Amygdala (tissue), 56 donors: ENCODE results near the gene S1PR4.
"Not testable (repeated sequence)": the region's sequence is repeated elsewhere in the genome, so short reads cannot be mapped to it uniquely, and the experiment has no call there.

Experiments used
- DNase-seq, 56 donors: peaks; one replicate each; lab custom pipeline; 2025; lab: John Stamatoyannopoulos, UW

The S1PR4 gene

DNA sequence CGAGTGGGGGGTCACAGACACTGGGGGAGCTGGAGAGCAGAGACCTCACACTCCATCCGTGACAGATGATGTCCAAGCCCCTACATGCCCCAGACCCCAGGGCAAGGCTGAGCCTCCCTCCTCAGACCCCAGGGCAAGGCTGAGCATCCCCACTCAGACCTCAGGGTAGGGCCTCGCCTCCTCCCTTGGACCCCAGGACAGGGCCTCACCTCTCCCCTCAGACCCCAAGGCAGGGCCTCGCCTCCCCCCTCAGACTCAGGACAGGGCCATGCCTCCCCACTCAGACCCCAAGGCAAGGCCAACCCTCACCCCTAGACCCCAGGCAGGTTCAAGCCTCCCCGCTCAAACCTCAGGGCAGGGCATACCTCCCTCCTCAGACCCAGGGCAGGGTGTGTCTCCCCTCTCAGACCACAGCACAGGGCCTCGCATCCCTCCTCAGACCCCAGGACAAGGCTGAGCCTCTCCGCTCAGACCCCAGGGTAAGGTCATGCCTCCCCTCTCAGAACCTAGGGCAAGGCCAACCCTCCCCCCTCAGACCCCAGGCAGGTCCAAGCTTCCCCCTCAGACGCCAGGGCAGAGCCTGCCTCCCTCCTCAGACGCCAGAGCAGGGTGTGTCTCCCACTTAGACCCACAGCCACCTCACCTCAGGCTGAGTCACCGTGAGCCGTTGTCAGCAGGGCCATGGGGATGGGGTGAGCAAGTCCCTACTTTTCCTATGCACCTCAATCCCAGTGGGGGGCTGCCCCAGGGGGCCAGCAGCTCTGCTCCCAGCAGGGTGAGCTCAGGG lies 1.7 kb upstream of the S1PR4 start:
- no peak for DNase-seq

DNA sequence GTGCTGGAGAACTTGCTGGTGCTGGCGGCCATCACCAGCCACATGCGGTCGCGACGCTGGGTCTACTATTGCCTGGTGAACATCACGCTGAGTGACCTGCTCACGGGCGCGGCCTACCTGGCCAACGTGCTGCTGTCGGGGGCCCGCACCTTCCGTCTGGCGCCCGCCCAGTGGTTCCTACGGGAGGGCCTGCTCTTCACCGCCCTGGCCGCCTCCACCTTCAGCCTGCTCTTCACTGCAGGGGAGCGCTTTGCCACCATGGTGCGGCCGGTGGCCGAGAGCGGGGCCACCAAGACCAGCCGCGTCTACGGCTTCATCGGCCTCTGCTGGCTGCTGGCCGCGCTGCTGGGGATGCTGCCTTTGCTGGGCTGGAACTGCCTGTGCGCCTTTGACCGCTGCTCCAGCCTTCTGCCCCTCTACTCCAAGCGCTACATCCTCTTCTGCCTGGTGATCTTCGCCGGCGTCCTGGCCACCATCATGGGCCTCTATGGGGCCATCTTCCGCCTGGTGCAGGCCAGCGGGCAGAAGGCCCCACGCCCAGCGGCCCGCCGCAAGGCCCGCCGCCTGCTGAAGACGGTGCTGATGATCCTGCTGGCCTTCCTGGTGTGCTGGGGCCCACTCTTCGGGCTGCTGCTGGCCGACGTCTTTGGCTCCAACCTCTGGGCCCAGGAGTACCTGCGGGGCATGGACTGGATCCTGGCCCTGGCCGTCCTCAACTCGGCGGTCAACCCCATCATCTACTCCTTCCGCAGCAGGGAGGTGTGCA lies 587 bp downstream of the S1PR4 start:
- no peak for DNase-seq

DNA sequence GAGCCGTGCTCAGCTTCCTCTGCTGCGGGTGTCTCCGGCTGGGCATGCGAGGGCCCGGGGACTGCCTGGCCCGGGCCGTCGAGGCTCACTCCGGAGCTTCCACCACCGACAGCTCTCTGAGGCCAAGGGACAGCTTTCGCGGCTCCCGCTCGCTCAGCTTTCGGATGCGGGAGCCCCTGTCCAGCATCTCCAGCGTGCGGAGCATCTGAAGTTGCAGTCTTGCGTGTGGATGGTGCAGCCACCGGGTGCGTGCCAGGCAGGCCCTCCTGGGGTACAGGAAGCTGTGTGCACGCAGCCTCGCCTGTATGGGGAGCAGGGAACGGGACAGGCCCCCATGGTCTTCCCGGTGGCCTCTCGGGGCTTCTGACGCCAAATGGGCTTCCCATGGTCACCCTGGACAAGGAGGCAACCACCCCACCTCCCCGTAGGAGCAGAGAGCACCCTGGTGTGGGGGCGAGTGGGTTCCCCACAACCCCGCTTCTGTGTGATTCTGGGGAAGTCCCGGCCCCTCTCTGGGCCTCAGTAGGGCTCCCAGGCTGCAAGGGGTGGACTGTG lies 1.2 kb downstream of the S1PR4 start:
- no peak for DNase-seq

DNA sequence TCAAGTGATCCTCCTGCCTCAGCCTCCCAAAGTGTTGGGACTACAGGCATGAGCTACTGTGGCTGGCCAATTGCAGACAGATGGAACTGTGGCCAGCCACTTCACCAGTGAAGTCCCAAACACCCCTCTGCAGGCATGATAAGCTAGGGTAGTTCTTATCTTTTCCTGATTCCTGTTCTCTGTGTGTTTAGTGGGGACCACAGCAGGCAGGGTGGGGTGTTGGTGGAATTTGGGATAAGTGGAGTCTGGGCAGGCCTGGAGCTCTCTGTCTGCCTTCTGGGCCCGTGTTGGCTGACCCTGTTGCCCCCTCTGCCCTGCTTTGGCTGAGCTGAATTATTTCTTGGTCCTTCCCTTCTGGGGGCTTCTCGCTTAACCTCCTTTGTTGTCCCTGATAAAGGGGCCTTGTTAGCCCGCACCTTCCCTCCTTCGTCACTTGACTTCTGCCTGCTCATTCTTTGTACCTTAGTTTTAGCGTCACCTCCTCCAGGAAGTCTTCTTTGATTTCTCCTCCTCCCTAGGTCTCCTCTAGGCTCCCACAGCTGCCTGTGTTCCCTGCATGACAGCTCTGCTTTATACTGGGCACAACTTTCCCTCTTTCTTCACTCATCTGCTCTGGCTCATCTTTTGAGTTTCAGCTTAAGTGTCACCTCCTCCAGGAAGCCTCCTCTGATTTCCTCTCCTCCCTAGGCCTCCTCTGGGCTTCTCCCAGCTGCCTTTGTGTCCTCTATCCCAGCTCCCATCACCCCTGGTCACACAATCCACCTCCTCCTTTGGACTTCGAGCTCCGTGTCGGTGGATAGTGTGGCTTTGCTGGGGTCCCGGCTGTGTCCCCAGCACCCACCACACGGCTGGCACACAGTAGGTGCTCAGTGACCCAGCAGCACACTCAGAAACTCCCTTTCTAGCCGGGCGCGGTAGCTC lies 5.4 kb downstream of the S1PR4 start:
- no peak for DNase-seq

DNA sequence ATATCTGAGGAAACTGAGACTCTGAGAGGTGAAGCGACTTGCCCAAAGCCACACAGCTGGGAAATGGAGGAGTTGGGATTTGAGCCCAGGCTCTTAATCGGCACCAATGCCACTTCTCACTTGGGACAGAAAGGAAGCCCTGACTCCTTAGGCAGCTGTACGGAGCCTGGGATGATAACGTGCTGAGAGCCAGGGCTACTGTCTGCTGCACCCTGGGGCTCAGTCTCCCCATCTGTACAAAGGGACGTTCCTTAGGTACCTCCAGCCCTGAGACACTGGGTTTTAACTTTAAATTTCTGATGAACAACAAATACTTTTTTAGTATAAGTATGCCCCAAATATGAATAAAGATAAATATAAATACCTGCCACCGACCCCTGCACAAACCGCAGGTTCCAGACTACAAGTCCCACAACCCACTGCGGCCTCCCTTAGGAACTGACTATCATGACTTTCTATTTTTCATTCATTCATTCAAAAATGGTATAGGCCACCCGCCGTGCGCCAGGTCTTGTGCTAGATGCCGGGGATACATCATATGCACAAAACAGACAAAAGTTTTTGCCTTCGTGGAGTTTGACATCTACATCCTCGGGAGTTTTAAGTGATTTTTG lies 6.4 kb downstream of the S1PR4 start:
- DNase-seq = peak in 36 of 56 donors; percentile 57 to 94 (median 80)

DNA sequence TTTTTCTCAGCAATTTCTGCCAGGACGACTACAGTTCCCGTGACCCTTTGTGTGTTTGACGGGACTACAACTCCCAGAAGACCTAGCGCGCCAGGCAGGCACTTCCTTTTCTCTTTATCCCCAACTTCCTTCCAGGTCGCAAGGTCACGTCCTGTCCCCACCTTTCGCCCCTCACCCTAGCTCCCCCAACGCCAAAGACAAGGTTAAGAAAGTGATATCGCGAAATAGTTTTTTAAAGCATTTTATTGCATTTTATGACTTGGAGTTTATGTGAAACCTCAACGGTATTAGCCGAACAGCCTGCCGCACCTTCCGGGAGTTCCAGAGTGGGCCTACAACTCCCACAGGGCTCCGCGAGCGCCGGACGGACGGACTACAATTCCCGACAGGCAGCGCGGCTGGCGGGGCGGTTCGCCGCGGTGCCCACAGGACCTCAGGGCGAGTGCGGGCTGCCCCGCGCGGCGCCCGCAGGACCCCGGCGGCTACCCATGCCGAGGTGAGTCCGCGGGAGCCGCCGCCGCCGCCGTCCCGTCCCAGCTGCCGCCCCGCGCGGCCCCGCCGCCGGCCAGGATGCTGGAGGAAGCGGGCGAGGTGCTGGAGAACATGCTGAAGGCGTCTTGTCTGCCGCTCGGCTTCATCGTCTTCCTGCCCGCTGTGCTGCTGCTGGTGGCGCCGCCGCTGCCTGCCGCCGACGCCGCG lies 7.0 kb downstream of the S1PR4 start, which contains the start of gene NCLN:
Gene NCLN, plus strand, starts transcription at position 470 of the 699 bp plus-strand sequence. Its CDS starts 101 bp downstream, at position 571.
- peak; percentile 76 to 99 (median 95) for DNase-seq

DNA sequence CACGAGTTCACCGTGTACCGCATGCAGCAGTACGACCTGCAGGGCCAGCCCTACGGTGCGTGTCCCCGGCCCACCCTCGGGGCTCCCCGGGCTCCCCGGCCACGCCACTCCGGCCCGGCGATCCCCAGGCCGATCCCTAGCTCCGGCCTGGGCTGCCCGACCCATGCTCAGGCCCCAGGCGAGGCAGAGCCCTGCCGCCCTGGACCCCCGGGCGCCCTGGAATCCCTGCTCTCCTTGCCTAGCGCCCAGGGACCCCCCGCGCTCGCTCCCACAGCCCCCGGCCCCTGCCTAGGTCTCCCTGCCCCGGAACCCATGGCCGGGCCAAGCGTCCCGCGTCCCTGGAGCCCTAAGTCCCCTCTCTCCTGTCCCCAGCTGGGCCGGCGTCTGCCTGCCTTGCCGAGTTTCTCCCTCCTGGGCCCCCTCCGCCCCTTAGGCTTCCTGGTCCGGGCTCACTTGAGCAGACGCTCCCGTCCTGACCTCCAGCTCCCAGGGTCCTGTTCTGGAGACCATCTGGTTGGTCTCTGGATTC lies 7.7 kb downstream of the S1PR4 start:
- no peak for DNase-seq

DNA sequence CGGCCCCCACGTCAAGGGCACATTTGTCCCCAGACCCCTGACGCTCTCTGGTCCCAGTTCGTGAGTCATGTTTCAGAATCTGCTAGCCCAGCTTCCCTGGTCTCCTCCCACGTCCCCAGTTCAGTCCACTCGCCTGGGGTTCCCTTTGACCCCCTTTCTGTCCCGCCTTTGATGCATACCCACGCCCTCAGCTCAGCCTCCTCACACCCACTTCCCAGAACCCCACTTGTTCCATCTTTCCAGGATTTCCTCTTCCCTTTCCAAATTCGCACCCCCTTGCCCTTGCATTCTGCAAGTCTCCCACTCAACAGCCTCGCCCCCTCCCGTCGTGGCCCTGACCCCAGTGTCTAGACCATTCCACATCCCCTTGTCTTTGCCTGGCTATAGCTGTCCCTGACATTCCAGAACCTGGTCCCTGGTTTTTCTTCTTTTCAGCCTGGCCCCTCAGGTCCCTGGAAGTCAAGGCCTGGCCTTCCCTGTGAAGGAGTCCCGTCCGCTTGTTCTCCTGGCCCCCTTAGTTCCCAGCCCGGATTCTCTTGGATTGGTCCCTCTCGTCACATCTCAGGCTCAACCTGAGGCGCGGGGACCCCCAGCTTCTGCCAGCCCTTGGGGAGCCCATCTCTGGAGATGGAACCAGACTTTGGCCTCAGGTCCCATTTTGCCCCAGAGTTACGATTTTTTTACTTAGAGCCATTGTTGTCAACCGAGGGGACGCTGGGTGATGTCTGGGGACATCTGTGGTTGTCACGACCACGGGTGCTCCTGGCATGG lies 8.5 kb downstream of the S1PR4 start:
- no peak for DNase-seq

DNA sequence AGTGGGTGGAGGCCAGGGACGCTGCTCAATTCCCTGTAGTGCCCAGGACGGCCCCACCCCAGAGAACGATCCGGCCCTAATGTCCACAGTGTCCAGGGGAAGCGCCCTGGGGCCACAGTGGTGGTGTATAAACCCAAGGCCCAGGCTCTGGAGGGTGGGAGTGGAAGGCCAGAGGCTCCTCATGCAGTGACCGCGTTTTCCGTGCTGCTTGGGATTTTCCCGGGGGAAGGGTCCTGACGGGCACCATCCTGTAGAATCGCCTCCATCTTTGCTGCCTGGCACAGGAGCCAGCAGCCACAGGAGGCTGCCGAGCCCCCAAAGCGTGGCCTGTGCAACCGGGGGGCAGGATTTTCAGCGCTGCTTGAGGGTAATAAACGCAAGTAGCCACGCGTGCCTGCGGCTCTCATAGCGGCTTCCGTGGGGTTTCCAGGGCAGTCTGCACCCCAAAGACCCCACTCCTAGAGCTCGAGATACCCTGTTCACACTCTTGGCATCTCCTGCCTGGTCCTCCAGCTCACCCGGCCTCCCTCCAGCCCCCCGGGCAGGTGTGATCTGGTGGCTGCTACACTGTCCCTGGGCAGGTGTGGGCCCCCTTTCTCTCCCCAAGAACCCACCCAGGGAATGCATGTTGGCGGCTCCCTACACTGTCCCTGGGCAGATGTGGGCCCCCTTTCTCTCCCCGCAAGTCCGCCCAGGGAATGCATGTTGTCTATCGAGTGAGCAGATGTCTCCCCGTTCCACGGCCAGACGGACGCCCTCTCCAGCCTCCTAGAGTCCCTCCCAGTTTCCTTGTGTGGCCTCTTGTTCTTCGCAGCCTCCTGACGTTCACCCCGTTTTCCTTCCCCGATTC lies 9.3 kb downstream of the S1PR4 start:
- no peak for DNase-seq

DNA sequence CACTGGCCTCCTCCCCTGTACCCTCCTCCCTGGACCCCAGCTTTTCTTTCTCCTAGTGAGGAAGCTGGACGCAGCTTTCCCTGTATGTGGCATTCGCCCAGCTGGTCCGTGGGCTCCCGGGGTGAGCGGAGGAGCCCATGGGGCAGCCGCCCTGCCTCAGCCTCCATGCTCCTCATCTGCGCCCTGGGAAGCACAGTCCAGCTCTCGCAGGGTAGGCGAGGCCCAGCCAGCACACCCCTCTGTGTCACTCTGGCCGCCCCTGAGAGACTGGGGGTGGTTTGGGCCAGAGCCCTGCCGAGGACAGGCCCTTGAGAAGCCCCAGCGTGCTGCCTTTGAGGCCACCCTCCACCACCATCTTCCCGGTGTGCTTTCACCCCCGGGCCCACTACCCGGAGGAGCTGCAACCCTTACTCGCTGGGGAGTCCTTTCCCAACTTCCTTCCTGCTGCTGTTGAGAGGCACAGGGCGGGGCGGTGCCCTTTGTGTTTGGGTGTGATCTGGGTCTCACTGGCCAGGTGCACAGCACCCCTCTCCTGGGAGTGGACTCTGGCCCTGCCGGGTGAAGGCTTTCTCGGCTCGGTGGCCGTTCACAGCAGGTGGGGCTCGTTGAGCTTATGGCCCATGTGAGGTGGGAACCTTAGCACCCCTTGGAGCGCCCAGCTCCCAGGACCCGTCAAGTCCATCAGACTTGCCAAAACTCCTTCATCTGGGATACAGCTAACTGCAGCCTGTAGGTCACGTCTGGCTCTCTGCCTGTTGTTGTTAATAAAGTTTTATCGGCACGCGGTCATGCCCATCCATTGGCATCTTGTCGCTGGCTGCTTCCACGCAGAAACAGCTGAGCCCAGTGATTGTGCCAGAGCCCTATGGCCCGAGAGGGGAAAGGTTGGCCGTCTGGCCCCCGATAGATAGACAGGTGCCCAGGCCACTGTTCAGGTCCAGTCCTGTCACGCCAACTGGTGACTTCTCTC lies 10.3 kb downstream of the S1PR4 start:
- DNase-seq = no peak

DNA sequence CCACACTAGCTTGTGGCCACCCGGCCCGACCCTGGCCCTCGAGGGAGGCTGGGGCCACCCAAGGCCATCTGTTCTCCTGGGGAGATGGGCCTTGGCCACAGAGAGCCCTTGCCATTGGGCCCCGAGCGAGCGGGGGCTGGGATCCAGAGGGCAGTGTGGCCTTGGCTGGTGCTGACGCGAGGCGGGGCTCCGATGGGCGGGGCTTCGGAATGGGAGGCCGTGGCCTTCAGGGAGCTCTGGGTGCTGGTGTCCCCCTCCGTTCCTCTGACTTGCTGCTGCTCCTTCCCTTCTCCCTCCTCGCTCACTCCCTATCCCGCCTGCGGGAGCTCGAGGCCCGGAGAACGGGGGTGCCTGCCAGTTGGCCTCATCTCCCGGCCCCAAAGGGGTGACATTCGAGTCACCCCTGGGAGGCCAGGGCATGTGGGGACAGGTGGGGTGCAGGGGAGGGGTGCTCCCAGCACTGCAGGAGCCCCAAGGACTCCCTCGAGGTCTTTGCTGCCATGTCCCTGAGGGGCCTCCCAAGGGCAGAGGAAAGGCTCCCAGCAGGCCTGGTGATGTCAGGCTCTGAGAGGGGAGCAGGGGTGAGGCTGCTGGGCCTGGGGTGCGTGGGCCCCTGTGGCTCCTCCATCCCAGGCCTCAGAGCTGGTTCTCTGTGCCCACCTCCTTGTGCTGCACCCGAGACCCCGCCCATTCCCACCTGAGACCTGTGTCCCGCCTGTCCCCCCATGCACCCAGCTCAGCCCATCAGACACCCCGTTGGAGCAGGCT lies 11.3 kb downstream of the S1PR4 start:
- DNase-seq = no peak

DNA sequence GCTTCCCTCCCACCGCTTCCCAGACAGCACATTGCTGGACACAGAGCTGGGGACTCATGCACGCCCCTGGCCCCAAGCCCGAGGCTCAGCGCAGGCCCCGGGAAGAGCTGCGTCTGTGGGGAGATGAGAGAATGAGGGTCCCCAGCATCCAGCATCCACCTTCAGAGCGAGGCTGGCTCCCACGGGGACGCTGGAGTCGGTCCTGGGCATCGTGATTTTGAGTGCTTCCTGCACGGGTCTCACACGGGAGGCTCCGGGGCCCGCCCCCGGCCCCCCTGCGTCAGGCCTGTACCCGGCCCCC lies 11.9 kb downstream of the S1PR4 start:
- DNase-seq = no peak

DNA sequence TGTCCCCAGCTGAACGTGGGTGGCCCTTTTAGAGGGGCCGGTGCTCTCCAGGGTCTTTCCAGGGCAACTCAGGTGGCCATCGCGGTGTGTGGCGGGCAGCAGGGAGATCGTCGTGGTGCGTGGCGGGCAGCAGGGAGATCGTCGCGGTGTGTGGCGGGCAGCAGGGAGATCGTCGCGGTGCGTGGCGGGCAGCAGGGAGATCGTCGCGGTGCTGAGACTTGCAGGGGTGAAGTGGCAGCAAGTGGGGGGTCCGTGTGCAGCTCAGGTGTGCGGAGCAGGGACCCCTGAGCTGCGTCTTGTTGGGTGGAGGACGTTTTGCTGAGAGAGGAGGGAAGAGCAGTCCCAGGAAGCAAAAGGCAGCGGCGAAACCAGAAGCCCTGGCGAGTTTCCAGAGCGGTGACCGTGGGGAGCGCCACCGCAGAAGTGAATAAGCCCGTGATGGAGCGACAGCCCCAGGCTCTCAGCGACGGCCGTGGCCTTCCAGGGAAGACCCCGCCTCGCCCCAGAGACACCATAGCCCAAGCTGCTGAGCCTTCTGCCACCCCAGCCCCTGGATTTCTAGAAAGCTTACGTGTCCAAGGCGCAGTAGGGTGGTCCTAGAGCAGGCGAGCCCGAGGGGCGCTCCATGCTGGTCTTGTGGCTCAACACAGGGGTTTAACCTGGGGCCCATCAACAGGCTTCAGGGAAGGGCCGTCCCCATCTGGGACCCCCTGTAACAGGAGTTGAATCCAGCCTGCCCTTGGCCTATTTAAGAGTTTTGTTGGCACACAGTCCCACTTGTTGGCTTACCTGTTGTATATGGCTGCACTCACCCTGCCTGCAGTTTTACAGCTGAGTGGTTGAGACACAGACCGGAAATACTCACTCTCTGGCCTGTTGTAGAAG lies 12.6 kb downstream of the S1PR4 start:
- DNase-seq = no peak

DNA sequence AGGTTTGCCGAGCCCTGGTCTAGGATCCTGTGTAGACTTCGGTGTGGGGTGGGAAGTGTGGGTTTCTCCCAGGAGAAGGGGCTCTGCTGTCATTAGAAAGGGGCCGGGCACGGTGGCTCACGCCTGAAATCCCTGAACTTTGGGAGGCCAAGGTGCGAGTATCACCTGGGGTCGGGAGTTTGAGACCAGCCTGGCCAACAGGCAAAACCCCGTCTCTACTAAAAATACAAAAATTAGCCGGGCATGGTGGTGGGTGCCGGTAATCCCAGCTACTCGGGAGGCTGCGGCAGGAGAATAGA lies 13.2 kb downstream of the S1PR4 start:
- not testable (repeated sequence) for DNase-seq

DNA sequence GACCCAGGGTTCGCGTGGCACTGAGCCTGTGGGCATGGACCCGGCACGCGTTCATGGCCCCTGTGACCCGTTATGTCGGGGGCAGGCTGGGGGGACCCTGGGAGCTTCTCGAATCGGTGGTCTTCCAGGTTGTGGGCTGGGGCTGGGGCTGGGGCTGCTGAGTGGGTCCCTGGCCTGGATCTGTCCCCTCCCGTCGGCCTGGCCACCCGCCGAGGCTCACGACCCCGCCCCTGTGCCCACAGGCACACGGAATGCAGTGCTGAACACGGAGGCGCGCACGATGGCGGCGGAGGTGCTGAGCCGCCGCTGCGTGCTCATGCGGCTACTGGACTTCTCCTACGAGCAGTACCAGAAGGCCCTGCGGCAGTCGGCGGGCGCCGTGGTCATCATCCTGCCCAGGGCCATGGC lies 13.7 kb downstream of the S1PR4 start:
- no peak for DNase-seq
